CD4-positive, alpha-beta T cell (primary cell): ENCODE results near the gene TNS4. TPM values are rescaled to one million over a fixed set of nuclear protein-coding genes. Genes with fewer than 3 reads are reported as not detected.

ENCODE experiments used
- ATAC-seq: fragments of 200-7000 bp; cut with Tn5 transposase; one replicate; pipeline ENCODE4 v1.10.0; 2022; ENCODE audit warnings: mild to moderate bottlenecking; ENCODE audit not compliant: poor library complexity
- CTCF ChIA-PET: fragments of 350-600 bp; sonication (Branson Sonifier 250); formaldehyde crosslinking; loops from one replicate; lab custom pipeline; 2021; ENCODE audit warnings: antibody characterized with exemption, inconsistent platforms; lab: Charles Lee
- POLR2A ChIA-PET: fragments of 350-600 bp; sonication (Branson Sonifier 250); formaldehyde crosslinking; loops from one replicate; lab custom pipeline; 2021; ENCODE audit warnings: antibody characterized with exemption, inconsistent platforms; lab: Charles Lee
- DNase-seq, 14 experiments: peaks; one replicate each; pipeline ENCODE4 v3.0.0-alpha.2; 2013 to 2020; ENCODE audit warnings: mixed read lengths in 2 of 14
- H3K27ac ChIP-seq, 2 donors: one replicate each; pipeline versions ENCODE4 v1.5.1 to v1.7.0; 2013; ENCODE audit warnings: low read length in 2 of 2, low read depth in 1 of 2, mild to moderate bottlenecking in 1 of 2
- H3K27me3 ChIP-seq, 2 experiments: 1 replicate in 1 of 2; 2 replicates in 1 of 2; pipeline versions ENCODE4 v1.6.1 to v1.7.0; 2013; ENCODE audit warnings: low read length in 2 of 2, control low read depth in 1 of 2, mild to moderate bottlenecking in 1 of 2, moderate library complexity in 1 of 2; ENCODE audit not compliant: insufficient read depth in 2 of 2, control insufficient read depth in 1 of 2
- H3K36me3 ChIP-seq: one replicate; pipeline ENCODE4 v1.6.1; 2013; ENCODE audit warnings: low read length, control low read depth; ENCODE audit not compliant: insufficient read depth
- H3K4me1 ChIP-seq: one replicate; pipeline ENCODE4 v1.6.1; 2013; ENCODE audit warnings: low read length, control low read depth; ENCODE audit not compliant: insufficient read depth
- H3K4me3 ChIP-seq: one replicate; pipeline ENCODE4 v1.5.1; 2013; ENCODE audit warnings: mild to moderate bottlenecking, low read length, moderate library complexity
- H3K9me3 ChIP-seq, 2 experiments: 1 replicate in 1 of 2; 2 replicates in 1 of 2; pipeline versions ENCODE4 v1.6.1 to v1.7.0; 2013; ENCODE audit warnings: low read length in 2 of 2, mild to moderate bottlenecking in 2 of 2, control low read depth in 1 of 2, moderate library complexity in 1 of 2; ENCODE audit not compliant: control insufficient read depth in 1 of 2, insufficient read depth in 1 of 2
- H3K27ac Mint-ChIP-seq: one replicate; pipeline ENCODE4 v1.8.0; 2020; ENCODE audit warnings: mixed read lengths
- H3K27me3 Mint-ChIP-seq: one replicate; pipeline ENCODE4 v1.8.0; 2021; ENCODE audit warnings: mixed read lengths
- H3K36me3 Mint-ChIP-seq: one replicate; pipeline ENCODE4 v1.8.0; 2021; ENCODE audit warnings: low read depth, mixed read lengths
- H3K4me1 Mint-ChIP-seq: one replicate; pipeline ENCODE4 v1.8.0; 2021; ENCODE audit warnings: low read depth, mixed read lengths
- H3K4me3 Mint-ChIP-seq: one replicate; pipeline ENCODE4 v1.8.0; 2020; ENCODE audit warnings: mild to moderate bottlenecking, mixed read lengths
- H3K9me3 Mint-ChIP-seq: one replicate; pipeline ENCODE4 v1.8.0; 2020; ENCODE audit warnings: mixed read lengths
- intact Hi-C, 2 experiments: fragments of 100-400 bp; cut with DNase I in 1 of 2; cut with micrococcal nuclease in 1 of 2; formaldehyde crosslinking; loops; one replicate each; pipeline versions ENCODE4 v1.15.1 to v1.9.0; 2023 to 2025; cut with DNase I, micrococcal nuclease
- total RNA-seq, 174 experiments: library from RNA in 2 of 174; stranded (reverse) in 2 of 174; gene quantifications; one replicate each; pipeline ENCODE4 v1.2.3 and lab custom pipeline; 2021 to 2026
- TF ChIP-seq, protein P1 (sequence below): fragments of 200-600 bp; IDR thresholded peaks from one replicate; pipeline ENCODE4 v1.8.0; 2022; ENCODE audit warnings: antibody characterized with exemption, mild to moderate bottlenecking

The TNS4 gene
- total RNA-seq, 2 experiments from 2014 or later = 3.0 to 4.2 TPM

DNA sequence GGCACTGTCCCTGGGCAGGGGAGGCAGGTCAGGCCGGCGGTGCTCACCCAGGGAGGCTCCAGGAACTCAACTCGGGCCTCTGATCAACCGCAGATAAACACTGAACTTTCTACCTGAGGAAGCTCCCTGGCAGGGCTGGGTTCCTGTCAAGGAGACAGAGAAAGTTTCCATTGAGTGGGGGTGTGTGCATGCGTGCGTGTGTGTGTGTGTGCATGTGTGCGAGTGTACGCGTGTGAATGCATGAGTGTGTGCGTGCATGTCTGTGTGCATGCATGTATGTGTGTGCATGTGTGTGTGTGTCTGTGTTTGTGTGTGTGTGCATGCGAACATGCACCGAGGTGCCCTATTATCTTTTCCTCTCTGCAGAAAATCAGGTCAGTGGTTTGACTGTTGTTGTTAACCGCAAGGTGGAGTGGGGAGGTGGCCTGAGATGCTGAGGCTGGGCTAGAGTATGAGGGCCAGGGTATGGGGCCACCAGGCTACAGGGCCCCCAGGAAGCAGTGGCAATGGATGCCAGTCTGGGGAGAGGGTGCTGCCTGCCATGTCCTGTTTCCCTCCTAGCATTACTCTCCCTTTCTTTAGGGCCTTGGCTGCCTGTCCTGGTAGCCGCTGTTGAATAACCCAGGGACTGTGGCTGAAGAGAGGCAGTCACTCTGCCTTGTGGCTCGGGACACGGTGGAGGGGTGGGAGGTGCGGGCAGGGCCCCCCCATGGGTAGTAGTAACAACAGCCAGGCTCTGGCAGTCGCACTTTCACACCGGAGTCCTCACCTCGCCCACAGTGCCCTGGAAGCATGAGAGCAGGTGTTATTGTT is 39.8 kb upstream of the TNS4 start:
- Mint-ChIP-seq H3K27me3 (no peaks in the 10 kb centered on the region), H3K36me3 (peaks cover 4% of the 10 kb centered on the region), H3K4me1 (peaks cover 81% of the 10 kb centered on the region), H3K4me3 (peak overlapping the region; percentile 68), H3K9me3 (no peaks in the 10 kb centered on the region), H3K27ac (peak overlapping the region; percentile 94)
- no peaks in the 10 kb centered on the region for H3K27me3 ChIP-seq
- DNase-seq (peak in 12 of 14 experiments; percentile 57 to 93 (median 74)), ATAC-seq (peak; percentile 71)
- intact Hi-C loops = loop anchor here (1.0 to 10.0 kb wide), 3 partner anchors 19 to 1124 kb away; no protein-coding TSS in a partner anchor
- TF ChIP-seq, protein P1, sequence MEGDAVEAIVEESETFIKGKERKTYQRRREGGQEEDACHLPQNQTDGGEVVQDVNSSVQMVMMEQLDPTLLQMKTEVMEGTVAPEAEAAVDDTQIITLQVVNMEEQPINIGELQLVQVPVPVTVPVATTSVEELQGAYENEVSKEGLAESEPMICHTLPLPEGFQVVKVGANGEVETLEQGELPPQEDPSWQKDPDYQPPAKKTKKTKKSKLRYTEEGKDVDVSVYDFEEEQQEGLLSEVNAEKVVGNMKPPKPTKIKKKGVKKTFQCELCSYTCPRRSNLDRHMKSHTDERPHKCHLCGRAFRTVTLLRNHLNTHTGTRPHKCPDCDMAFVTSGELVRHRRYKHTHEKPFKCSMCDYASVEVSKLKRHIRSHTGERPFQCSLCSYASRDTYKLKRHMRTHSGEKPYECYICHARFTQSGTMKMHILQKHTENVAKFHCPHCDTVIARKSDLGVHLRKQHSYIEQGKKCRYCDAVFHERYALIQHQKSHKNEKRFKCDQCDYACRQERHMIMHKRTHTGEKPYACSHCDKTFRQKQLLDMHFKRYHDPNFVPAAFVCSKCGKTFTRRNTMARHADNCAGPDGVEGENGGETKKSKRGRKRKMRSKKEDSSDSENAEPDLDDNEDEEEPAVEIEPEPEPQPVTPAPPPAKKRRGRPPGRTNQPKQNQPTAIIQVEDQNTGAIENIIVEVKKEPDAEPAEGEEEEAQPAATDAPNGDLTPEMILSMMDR = no peak
- peak overlapping the region; percentile 27 for H3K4me3 ChIP-seq
- peaks cover 96% of the 10 kb centered on the region for H3K4me1 ChIP-seq
- H3K27ac ChIP-seq = peak overlapping the region; percentile 56 to 79
- ChIA-PET POLR2A (interaction anchor here (0.8 to 18.9 kb wide), 14 partner anchors 8 to 179 kb away, joined by 3 to 668 read pairs (median 8); partner anchors contain the start of genes CCR7, SMARCE1 and TOP2A), CTCF (interaction anchor here (0.6 to 11.6 kb wide), 6 partner anchors 9 to 125 kb away, joined by 3 to 147 read pairs (median 8); partner anchors contain the start of gene CCR7)
- H3K9me3 ChIP-seq = no peaks in the 10 kb centered on the region
- no peaks in the 10 kb centered on the region for H3K36me3 ChIP-seq

DNA sequence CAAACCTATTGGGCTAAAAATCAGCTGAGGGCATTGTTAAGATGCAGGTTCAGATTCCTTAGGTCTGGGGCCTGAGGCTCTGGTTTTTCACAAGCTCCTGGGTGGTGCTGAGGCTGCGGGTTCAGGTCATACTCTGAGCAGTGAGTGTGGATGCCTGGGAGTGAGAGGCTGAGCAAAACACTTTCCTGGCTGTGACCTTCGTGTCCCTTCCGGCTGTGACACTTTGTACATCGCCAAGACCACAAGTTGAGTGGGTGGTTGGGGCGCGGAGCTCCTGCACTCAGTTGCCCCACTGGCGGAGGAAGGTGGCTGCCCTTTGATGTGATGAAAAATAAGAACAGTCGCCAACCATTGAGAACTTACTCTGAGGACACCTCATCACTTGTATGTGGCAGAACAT is 39.0 kb upstream of the TNS4 start:
- peak in 7 of 14 experiments; percentile 44 to 80 (median 70) for DNase-seq
- Histone ChIP-seq H3K27ac (peak overlapping the region; percentile 36 to 79), H3K9me3 (no peaks in the 10 kb centered on the region), H3K4me3 (peak overlapping the region; percentile 27), H3K27me3 (no peaks in the 10 kb centered on the region), H3K4me1 (peaks cover 90% of the 10 kb centered on the region), H3K36me3 (no peaks in the 10 kb centered on the region)
- POLR2A ChIA-PET = interaction anchor here (1.0 to 18.9 kb wide), 14 partner anchors 8 to 214 kb away, joined by 3 to 668 read pairs (median 8); partner anchors contain the start of genes CCR7, SMARCE1 and TOP2A
- Mint-ChIP-seq H3K9me3 (no peaks in the 10 kb centered on the region), H3K36me3 (peaks cover 4% of the 10 kb centered on the region), H3K27me3 (no peaks in the 10 kb centered on the region), H3K4me3 (peak overlapping the region; percentile 68), H3K27ac (peak overlapping the region; percentile 94), H3K4me1 (peaks cover 81% of the 10 kb centered on the region)
- ATAC-seq = peak; percentile 42
- intact Hi-C loops = loop anchor here (2.0 to 10.0 kb wide), 2 partner anchors 72 to 1124 kb away; no protein-coding TSS in a partner anchor
- CTCF ChIA-PET = interaction anchor here (0.6 to 11.6 kb wide), 6 partner anchors 8 to 213 kb away, joined by 3 to 147 read pairs (median 8); partner anchors contain the start of gene CCR7
- TF ChIP-seq, protein P1 = no peak

DNA sequence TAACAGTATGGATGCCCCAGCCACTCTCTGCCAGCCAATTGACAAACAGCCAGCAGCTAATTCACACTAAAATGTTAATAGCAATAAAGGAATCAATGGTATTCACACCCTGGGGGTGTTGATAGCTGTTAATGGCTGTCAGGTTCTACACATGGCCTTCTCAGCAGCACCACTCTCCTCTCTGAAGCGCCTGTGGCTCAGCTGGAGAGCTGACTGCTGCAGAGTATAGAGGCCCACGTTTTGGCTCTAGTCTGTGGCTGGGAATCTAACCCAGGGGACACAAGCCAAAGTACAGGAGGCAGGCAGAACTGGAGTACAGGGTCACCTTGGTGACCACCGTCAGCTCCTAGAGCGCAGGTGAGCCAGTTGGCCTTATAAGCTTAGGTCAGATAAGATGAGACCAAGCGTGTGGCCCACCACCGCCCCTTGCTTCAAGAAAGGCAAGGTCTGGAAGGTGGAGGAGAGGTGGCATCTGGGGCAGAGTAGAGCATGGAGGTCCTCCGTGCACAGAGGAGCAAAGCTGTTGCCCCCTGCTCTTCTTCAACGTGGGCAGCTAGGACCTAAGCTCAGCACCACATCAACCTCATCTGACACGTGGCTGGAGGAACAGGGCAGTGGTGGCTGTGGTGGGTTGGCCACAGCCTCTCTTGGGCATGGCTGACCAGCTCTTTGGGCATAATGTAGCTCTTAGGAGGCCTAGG is 38.4 kb upstream of the TNS4 start:
- CTCF ChIA-PET = interaction anchor here (0.6 to 11.6 kb wide), 4 partner anchors 22 to 213 kb away, joined by 3 to 147 read pairs (median 10); partner anchors contain the start of gene CCR7
- peak in 1 of 14 experiments; percentile 21 for DNase-seq

More for the DNA sequence above, 38.4 kb upstream of the TNS4 start:
- Mint-ChIP-seq H3K27ac (peak overlapping the region; percentile 94), H3K9me3 (no peaks in the 10 kb centered on the region), H3K4me1 (peaks cover 81% of the 10 kb centered on the region), H3K4me3 (peak overlapping the region; percentile 68), H3K36me3 (peaks cover 4% of the 10 kb centered on the region), H3K27me3 (no peaks in the 10 kb centered on the region)
- no peak overlapping the region for H3K4me3 ChIP-seq
- H3K27ac ChIP-seq = peak overlapping the region; percentile 36 to 79
- no peak for ATAC-seq
- H3K4me1 ChIP-seq = peaks cover 84% of the 10 kb centered on the region
- no peaks in the 10 kb centered on the region for H3K9me3 ChIP-seq
- H3K36me3 ChIP-seq = no peaks in the 10 kb centered on the region
- intact Hi-C loops = loop anchor here (2.0 to 10.0 kb wide), 3 partner anchors 73 to 1125 kb away; no protein-coding TSS in a partner anchor
- TF ChIP-seq, protein P1 = no peak
- H3K27me3 ChIP-seq = no peaks in the 10 kb centered on the region
- POLR2A ChIA-PET = interaction anchor here (0.6 to 18.9 kb wide), 12 partner anchors 7 to 214 kb away, joined by 3 to 668 read pairs (median 11); partner anchors contain the start of genes CCR7, SMARCE1 and TOP2A
